B cell (primary cell): ENCODE measurements around the gene PTPN11. TPM values are rescaled to one million over a fixed set of nuclear protein-coding genes. Genes with fewer than 3 reads are reported as not detected.

Experiments
- ATAC-seq: fragments of 200-7000 bp; cut with Tn5 transposase; one replicate; pipeline ENCODE4 v1.10.0; 2021; ENCODE audit warnings: low read depth, mild to moderate bottlenecking, moderate number of reproducible peaks, moderate library complexity
- CTCF ChIA-PET: fragments of 350-600 bp; sonication (Branson Sonifier 250); formaldehyde crosslinking; loops from one replicate; lab custom pipeline; 2021; ENCODE audit warnings: antibody characterized with exemption, inconsistent platforms; lab: Charles Lee
- POLR2A ChIA-PET: fragments of 350-600 bp; sonication (Branson Sonifier 250); formaldehyde crosslinking; loops from one replicate; lab custom pipeline; 2021; ENCODE audit warnings: antibody characterized with exemption; lab: Charles Lee
- DNase-seq: peaks from one replicate; pipeline ENCODE4 v3.0.0; 2013
- H2AFZ ChIP-seq: 2 replicates; pipeline ENCODE4 v1.6.1; 2012; ENCODE audit warnings: mild to moderate bottlenecking, low read depth, low read length; ENCODE audit not compliant: insufficient read depth, poor library complexity, severe bottlenecking
- H3K27ac ChIP-seq, 2 donors: 1 replicate in 1 of 2; 2 replicates in 1 of 2; pipeline ENCODE4 v1.5.1; 2012 to 2013; ENCODE audit warnings: low read length in 2 of 2, mild to moderate bottlenecking in 2 of 2, moderate library complexity in 1 of 2
- H3K27me3 ChIP-seq, 4 experiments: fragments of 200-600 bp in 1 of 4; sonication (generic) in 1 of 4; replicated peaks in 1 of 4; 1 replicate in 2 of 4; 2 replicates in 2 of 4; pipeline versions ENCODE4 v1.6.1 to v1.7.0; 2013 to 2016; ENCODE audit warnings: low read length in 3 of 4, mild to moderate bottlenecking in 2 of 4, mixed read lengths in 1 of 4, moderate library complexity in 1 of 4; ENCODE audit not compliant: insufficient read depth in 4 of 4, control insufficient read depth in 3 of 4; ENCODE audit errors: control extremely low read depth in 1 of 4
- H3K36me3 ChIP-seq, 2 experiments: replicated peaks in 1 of 2; 1 replicate in 1 of 2; 2 replicates in 1 of 2; pipeline versions ENCODE4 v1.6.1 to v1.7.1; 2013; ENCODE audit warnings: low read length in 1 of 2; ENCODE audit not compliant: insufficient read depth in 2 of 2, control insufficient read depth in 1 of 2; ENCODE audit errors: control extremely low read depth in 1 of 2, extremely low read depth in 1 of 2
- H3K4me1 ChIP-seq, 2 donors: fragments of 200-600 bp in 1 of 2; sonication (generic) in 1 of 2; 1 replicate in 1 of 2; 2 replicates in 1 of 2; pipeline versions ENCODE4 v1.5.1 to v1.6.1; 2013 to 2017; ENCODE audit warnings: low read length in 2 of 2; ENCODE audit not compliant: control insufficient read depth in 2 of 2, insufficient read depth in 2 of 2
- H3K4me2 ChIP-seq: replicated peaks from 2 replicates; pipeline ENCODE3; 2012; ENCODE audit warnings: mild to moderate bottlenecking, low read depth, low read length; ENCODE audit not compliant: poor library complexity, severe bottlenecking
- H3K4me3 ChIP-seq, 5 experiments: fragments of 200-600 bp in 1 of 5; sonication (generic) in 1 of 5; 1 replicate in 3 of 5; 2 replicates in 2 of 5; pipeline versions ENCODE4 v1.5.1 to v1.7.0; 2011 to 2016; ENCODE audit warnings: low read length in 4 of 5, mild to moderate bottlenecking in 4 of 5, low read depth in 2 of 5, control low read depth in 1 of 5, moderate library complexity in 1 of 5; ENCODE audit not compliant: insufficient read depth in 1 of 5; ENCODE audit errors: control extremely low read depth in 1 of 5, extremely low read depth in 1 of 5
- H3K79me2 ChIP-seq: fragments of 200-600 bp; sonication (generic); one replicate; pipeline ENCODE4 v1.6.0; 2016; ENCODE audit warnings: low read length; ENCODE audit not compliant: control insufficient read depth, insufficient read depth
- H3K9ac ChIP-seq: fragments of 200-600 bp; sonication (generic); 2 replicates; pipeline ENCODE4 v1.6.1; 2017; ENCODE audit warnings: mild to moderate bottlenecking, low read length, moderate library complexity
- H3K9me3 ChIP-seq, 3 donors: one replicate each; pipeline versions ENCODE4 v1.6.1 to v1.7.1; 2013; ENCODE audit warnings: low read length in 2 of 3; ENCODE audit not compliant: control insufficient read depth in 2 of 3, insufficient read depth in 1 of 3; ENCODE audit errors: control extremely low read depth in 1 of 3
- H4K20me1 ChIP-seq: 2 replicates; pipeline ENCODE4 v1.6.0; 2012; ENCODE audit warnings: mild to moderate bottlenecking, low read length; ENCODE audit not compliant: insufficient read depth, control insufficient read depth, poor library complexity, severe bottlenecking
- H3K27ac Mint-ChIP-seq: one replicate; pipeline ENCODE4 v1.8.0; 2021; ENCODE audit warnings: mixed read lengths
- H3K27me3 Mint-ChIP-seq: one replicate; pipeline ENCODE4 v1.8.0; 2021; ENCODE audit warnings: mixed read lengths
- H3K4me1 Mint-ChIP-seq: one replicate; pipeline ENCODE4 v1.8.0; 2021; ENCODE audit warnings: mixed read lengths
- H3K4me3 Mint-ChIP-seq: one replicate; pipeline ENCODE4 v1.8.0; 2021; ENCODE audit warnings: mixed read lengths
- H3K9me3 Mint-ChIP-seq: one replicate; pipeline ENCODE4 v1.8.0; 2022; ENCODE audit warnings: mixed read lengths; ENCODE audit not compliant: insufficient read depth
- CTCF ChIP-seq: fragments of 200-600 bp; IDR thresholded peaks from one replicate; pipeline ENCODE4 v1.8.0; 2022; ENCODE audit warnings: antibody characterized with exemption, mild to moderate bottlenecking
- EZH2 ChIP-seq: IDR thresholded peaks from 2 replicates; pipeline ENCODE4 v1.6.1; 2012; ENCODE audit warnings: borderline replicate concordance, low read depth, mild to moderate bottlenecking, moderate library complexity, low read length; ENCODE audit not compliant: insufficient read depth, poor library complexity, severe bottlenecking
- WGBS: methylation state at CpG from one replicate; pipeline ENCODE4 v1.1.5; 2013; ENCODE audit warnings: missing lambda C conversion rate; ENCODE audit not compliant: insufficient coverage; 5-methylcytosine and 5-hydroxymethylcytosine counted together
- intact Hi-C: fragments of 100-400 bp; cut with micrococcal nuclease; formaldehyde crosslinking; loops from one replicate; pipeline ENCODE4 v1.10.0; 2022
- polyA plus RNA-seq: library from polyadenylated mRNA; depleted of rRNA; stranded (reverse); fragments of >200 nt; gene quantifications from 2 replicates; pipeline ENCODE4 v1.2.3, GENCODE V29; 2012
- total RNA-seq, 2 donors: library from RNA; stranded (reverse); fragments of 120-200 nt in 1 of 2; gene quantifications; 1 replicate in 1 of 2; 2 replicates in 1 of 2; pipeline versions ENCODE4 v1.2.3 to v1.2.4, GENCODE V29; 2013 to 2022

Gene PTPN11
- total and polyA plus RNA-seq, 2 donors (not counting 1 experiment from before 2014, with no cell fraction given): 7.8 to 53.1 TPM

GRCh38 chr12:112370199-112370598, 48.5 kb upstream of the PTPN11 start:
- no peak for ATAC-seq
- Histone ChIP-seq H3K9me3 (no peaks in the 10 kb centered on the region), H3K4me1 (peaks cover 0 to 3% of the 10 kb centered on the region in 2 donors), H3K9ac (no peak overlapping the region), H4K20me1 (peaks cover 58% of the 10 kb centered on the region), H2AFZ (no peak overlapping the region), H3K4me3 (no peak overlapping the region), H3K36me3 (no peaks in the 10 kb centered on the region), H3K27me3 (no peaks in the 10 kb centered on the region), H3K27ac (no peak overlapping the region), H3K4me2 (no peak overlapping the region), H3K79me2 (peaks cover 94% of the 10 kb centered on the region)
- no peak for TF ChIP-seq EZH2
- TF ChIP-seq CTCF: no peak
- CTCF ChIA-PET: no interaction called here
- H3K4me1 Mint-ChIP-seq: peaks cover 31% of the 10 kb centered on the region
- intact Hi-C loops: no loop called here
- no peaks in the 10 kb centered on the region for H3K27me3 Mint-ChIP-seq
- no peak overlapping the region for H3K27ac Mint-ChIP-seq
- WGBS: no CpG with 5 or more reads among the region's 1 CpG
- POLR2A ChIA-PET: no interaction called here
- no peaks in the 10 kb centered on the region for H3K9me3 Mint-ChIP-seq
- no peak for DNase-seq
- H3K4me3 Mint-ChIP-seq: no peak overlapping the region

- intact Hi-C loops: no loop called here
- Histone ChIP-seq H3K79me2 (peaks cover 94% of the 10 kb centered on the region), H3K36me3 (no peaks in the 10 kb centered on the region), H3K9ac (no peak overlapping the region), H3K4me1 (peaks cover 0 to 3% of the 10 kb centered on the region in 2 donors), H3K27ac (no peak overlapping the region), H2AFZ (no peak overlapping the region), H3K4me3 (no peak overlapping the region), H3K4me2 (no peak overlapping the region), H3K9me3 (no peaks in the 10 kb centered on the region), H4K20me1 (peaks cover 65% of the 10 kb centered on the region), H3K27me3 (no peaks in the 10 kb centered on the region)
- POLR2A ChIA-PET: no interaction called here
- Mint-ChIP-seq H3K27ac (no peak overlapping the region), H3K9me3 (no peaks in the 10 kb centered on the region), H3K4me3 (no peak overlapping the region), H3K27me3 (no peaks in the 10 kb centered on the region), H3K4me1 (peaks cover 28% of the 10 kb centered on the region)
- ATAC-seq (no peak), DNase-seq (no peak)
- WGBS: 89% methylated on average over 4 of the region's 8 CpGs
- TF ChIP-seq EZH2: no peak
- no peak for TF ChIP-seq CTCF
- CTCF ChIA-PET: no interaction called here
Observed at GRCh38 chr12:112370868-112371510, 47.8 kb upstream of the PTPN11 start.
